ENCODE results near the gene TXNL4A.
A peak's percentile ranks its signal among the peaks of the same experiment; 100 is the strongest.

TXNL4A gene

GRCh38 chr18:79935098-79935480 is 53.3 kb downstream of the TXNL4A start:
- peak; percentile 41 for DNase-seq (ENCODE audit: low spot score)

DNA sequence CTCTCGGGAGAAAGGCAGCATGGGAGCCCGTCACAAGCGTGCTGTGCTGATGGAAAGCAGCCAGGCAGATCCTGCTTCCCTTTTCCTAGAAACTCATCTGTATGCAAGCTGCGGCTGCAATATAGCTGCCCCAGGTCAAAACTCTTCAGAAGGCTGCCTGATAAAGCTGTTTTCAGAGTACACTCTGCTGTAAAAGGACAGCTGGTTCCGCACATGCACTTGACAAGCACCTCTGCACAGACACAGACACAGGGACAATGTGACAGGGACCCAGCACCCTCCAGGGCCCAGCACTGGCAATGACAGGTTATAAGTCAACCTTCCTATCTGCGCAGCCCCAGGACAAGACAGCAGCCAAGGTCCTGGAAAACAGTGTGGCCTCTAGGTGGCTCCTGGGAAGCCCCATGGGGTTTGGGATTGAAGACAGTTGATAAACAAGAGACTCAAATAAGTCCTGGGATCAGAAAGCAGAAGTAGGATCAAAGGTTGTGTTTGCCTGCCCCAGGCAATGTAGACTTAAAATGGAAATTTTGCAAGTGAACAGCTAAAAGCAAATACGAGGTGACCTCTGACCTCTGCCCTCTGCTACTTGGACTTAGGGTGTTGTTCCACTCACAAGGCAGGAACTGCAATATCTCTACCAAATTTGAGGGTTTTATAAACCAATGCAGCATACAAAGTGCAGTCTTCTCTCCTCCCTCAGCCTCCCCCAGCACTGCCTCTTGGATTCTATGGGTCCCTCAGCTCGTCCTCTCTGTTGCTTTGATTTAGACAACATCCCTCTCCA is 53.9 kb downstream of the TXNL4A start:
- DNase-seq (ENCODE audit: low spot score): peak; percentile 51

DNA sequence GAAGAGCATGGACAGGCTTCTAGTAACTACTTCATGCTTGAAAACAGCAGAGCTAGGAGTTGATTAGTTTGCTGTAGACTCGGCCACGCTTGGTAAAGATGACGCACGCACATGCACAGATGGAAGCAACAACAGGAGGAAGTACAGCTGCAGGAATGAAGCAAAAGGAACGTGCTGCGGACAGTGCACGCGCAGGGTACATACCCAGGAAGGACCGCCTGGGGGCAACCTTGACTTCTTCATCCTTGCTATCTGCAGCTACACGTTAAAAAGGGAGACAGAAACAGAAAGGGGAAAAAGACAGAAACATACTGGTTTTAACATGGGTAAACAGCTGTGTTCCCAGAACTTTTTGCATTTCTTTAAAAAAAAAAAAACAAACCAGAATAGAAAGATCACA is 54.6 kb downstream of the TXNL4A start:
- peak; percentile 46 for DNase-seq (ENCODE audit: low spot score)

GRCh38 chr18:79932907-79933306 is 55.5 kb downstream of the TXNL4A start:
- DNase-seq (ENCODE audit: low spot score): no peak

DNA sequence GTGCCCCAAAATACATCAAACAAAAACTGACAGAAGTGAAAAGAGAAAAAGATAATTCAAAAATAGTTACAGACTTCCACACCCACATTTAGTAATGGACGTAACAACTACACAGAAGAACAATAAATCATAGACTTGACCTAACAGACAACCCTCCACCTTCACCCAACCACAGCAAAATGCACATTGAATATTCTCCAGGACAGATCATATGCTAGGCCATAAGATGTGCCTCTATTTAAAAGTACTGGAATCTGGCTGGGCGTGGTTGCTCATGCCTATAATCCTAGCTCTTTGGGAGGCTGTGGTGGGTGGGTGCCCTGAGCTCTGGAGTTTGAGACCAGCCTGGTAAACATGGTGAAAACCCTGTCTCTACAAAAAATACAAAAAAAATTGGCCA is 56.9 kb downstream of the TXNL4A start:
- peak; percentile 23 for DNase-seq (ENCODE audit: low spot score)

- no peak for DNase-seq (ENCODE audit: low spot score)
These were observed 58.2 kb downstream of the TXNL4A start for GRCh38 chr18:79930020-79930642.

DNA sequence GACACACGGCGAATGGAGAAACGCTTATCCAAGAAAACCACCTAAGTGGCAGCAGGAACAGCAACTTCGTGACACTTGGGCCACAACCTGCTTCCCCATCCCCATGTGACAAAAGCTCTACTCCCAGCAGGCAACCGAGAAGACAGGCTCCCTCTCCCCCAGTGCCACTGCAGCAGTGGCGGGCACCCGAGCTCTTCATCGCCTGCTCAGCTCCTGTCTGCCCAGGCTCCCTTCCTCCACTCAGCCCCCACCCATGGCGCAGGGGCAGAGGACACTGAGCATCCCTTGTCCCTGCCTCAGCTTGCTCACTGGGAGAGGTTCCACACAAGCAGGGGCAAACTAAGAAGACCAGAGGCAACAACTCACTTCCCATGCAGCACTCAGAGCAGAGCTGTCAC is 59.8 kb downstream of the TXNL4A start:
- peak; percentile 34 for DNase-seq (ENCODE audit: low spot score)

DNA sequence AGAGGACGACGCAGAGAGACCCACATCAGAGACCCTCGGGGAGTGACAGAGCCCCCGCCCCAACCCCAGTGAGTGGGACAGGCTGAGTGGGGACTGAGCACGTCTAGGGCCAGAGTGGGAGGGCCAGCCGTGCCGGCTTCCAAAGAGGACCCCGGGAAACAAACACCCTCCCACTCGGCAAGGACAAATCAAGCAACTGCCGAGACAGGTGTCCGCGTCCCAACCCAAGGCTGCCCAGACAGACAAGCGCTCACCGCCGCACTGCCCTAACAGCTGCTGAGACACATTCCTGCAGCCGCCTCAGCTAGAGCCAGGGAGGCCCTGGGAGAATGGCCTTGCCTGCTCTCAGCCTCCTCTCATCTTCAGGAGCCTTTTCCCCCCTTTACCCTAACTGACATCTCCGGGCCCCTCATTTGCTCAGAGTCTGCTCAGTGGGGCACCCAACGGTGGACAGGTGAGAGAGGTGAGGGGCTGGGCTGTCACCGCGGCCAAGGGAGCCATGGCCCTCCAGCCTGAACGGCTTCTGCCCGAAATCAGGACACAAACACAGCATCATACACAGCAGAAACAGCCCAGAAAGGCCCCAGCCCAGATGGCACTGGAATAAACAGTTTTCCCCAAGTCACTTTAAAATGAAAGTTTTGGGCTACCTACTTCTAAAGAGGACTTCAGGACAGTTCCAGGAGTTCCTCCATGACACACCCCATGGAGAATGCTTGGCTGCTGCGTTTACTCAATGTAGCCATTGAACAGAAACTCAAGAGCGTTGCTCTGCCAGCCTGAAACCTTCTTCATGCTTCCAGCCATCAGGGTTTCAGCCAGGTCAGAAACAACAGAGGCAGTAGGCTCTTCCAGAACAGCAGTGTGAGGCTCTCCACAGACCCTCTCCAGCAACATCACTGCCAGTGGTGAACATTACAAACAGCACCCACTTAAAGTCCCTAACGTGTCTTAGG is 60.5 kb downstream of the TXNL4A start:
- DNase-seq (ENCODE audit: low spot score): peak; percentile 65

GRCh38 chr18:79926715-79927606 is 61.4 kb downstream of the TXNL4A start:
- peak; percentile 17 for DNase-seq (ENCODE audit: low spot score)

DNA sequence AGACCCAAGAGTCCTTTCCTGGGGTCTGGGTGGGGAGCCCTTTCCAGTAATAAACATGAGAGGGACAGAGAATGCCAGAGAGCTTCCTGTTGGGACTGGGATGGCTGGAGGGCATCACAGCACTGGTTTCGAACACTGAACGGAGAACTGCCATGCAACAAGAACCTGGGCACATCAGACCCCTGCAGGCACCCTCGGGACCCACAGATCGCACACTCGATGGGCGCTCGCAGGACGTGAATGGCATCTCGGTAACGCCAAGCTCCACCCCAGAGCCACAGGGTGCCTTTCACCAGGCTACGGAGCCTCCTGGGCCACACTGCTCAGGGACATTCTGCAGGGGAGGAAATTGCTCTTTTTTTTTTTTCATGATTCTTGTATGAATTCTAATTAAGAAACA is 62.1 kb downstream of the TXNL4A start:
- no peak for DNase-seq (ENCODE audit: low spot score)

DNA sequence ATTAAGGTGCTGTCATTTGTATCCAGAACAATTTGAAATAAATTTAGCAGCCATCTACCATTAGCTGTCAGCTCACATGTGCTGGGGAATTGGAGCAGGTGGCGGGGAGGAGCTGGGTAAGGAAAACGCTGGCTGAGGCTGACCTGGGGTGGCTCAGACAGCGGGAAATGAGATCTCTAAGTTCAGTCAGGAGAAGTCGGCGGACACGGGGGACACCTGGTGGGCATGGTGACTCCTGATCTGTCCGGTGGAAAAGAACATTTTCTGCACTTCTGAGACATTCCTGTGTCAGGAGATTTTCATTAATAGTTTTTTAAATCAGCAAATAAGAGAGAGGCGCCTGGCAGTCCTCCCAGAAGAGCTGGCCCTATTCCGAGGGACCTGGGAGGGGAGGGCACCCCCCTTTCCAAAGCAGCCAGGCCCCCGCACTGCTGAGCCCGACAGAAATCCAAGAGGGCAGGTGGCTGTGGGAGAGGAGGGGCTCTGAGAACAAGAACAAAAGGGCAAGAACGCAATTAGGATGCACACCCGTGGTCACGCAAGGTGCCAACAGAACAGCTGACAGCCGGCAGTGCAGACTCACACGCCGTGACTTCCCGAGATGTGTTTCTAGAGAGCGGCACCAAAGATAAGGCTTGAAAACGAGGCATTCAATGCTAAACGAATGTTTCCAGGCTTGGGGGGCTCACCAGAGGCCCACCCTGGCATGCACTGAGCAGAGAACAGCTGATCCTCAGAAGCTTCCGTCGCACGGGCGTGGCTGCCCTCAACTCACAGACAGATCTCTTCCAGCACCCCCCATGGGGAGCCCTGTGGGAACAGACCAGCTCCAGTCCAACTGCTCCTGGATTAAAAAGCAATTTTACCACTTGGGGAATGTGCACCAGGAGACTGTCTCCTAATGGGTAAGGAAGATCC is 63.3 kb downstream of the TXNL4A start:
- peak; percentile 68 for DNase-seq (ENCODE audit: low spot score)

DNA sequence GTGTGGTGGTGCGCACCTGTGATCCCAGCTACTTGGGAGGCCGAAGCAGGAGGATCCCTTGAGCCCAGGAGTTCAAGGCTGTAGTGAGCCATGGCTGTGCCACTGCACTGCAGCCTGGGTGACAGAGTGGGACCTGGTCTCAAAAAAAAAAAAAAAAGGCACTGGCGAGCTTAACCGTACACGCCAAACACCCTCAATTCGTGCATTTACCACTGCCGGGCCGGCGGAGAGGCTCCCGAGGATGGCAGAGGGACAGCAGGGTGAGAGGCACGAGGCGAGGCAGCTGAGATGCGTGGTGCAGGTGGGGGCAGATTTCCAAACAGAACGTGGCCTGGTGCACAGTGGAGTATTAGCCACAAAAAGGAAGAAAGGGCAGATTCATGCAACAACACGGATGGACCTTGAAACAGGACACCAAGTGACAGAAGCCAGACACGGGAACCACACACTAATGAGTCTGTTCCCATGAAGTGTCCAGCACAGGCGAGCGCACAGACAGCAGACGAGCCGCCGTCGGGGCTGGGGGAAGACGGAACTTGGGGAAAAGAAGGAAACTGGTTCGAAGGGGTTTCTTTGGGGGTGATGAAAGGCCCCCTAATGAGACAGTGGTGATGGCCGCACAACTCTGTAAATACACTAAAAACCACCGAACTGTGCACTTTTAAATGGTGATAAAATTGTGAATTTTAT is 64.3 kb downstream of the TXNL4A start:
- DNase-seq (ENCODE audit: low spot score): peak; percentile 44

DNA sequence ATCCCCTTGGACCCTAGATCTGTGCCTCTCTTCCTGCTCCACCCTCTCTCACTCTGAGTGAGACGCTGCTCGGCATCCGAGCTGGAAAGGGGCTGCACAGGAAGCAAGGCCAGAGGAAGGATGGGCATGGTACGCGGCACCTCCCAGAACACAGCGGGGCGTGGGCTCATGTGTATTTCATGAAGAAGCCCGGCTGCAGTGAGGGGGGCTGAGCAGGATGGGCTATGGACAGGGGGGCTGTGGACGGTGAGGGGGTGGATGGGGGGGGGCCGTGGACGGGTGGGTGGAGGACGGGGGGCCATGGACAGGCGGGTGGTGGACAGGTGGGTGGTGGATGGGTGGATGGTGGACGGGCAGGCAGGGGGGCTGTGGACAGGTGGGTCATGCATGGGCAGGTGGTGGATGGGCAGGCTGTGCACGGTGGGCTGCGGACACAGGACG is 65.4 kb downstream of the TXNL4A start:
- peak; percentile 42 for DNase-seq (ENCODE audit: low spot score)

- DNase-seq (ENCODE audit: low spot score): peak; percentile 37
These were observed 66.1 kb downstream of the TXNL4A start for GRCh38 chr18:79921984-79922965.

Measured in left forelimb (tissue), 1 donor.